GM18520 (cell line): Measurements from ENCODE around the gene PACSIN2.

Experiments
- ATAC-seq: cut with Tn5 transposase; IDR thresholded peaks from one replicate; pipeline ENCODE4 v1.9.1; 2021; ENCODE audit not compliant: unreplicated experiment

PACSIN2 gene

DNA sequence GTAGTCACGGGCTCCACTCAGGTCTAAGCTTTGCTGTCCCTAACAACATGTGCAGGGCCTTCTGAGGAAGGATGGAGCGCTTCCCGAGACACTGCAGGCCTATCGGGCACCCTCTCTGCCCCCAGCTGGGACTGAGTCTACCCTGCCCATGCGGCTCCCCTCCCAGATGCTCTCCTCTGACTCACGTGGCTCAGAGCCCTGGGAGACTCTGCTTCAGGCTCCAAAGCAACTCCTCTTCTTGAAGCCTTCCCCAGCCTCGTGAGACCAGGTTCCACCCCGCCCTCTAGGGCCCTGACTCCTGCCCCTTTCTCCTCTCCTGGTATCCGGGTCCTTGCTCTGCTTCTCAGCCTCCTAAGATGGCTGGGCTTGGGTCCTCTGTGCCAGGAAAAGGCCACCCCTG lies 129.5 kb downstream of the PACSIN2 start:
- ATAC-seq: no peak

DNA sequence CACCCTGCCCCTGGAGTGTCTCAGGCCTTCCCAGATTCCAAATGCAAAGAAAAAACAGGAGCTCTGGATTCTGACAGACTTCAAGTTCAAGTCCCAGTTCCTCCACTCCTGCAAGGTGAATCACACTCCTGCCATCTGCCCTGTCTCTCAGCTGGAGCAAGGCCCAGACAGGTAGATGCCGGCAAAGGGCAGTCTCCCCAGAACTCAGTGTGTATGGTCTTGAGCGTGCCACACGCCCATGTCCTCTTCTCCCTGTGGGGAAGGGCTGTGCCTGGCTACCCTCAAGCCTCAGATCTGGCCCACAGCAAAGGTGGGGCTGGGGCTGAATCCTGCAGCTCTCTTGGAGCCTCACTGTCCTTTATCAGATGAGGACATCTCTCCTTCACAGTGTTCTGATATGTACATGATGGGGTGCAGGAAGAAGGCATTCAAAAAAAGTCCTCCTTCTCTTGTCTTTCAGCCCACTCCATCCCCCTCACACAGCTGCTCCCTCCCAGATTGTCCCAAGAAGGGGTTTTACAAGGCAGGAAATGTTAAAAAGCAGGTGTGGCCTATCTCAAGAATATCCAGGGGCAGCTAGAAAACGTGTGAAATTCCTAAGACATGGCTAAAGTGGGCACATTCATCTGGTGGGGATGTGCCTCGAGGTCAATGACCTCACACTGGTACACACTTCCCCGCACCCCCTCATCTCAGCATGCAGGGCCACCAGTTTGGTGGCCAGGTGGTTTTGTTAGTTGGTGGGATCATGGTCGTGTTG lies 130.2 kb downstream of the PACSIN2 start:
- ATAC-seq: no peak

DNA sequence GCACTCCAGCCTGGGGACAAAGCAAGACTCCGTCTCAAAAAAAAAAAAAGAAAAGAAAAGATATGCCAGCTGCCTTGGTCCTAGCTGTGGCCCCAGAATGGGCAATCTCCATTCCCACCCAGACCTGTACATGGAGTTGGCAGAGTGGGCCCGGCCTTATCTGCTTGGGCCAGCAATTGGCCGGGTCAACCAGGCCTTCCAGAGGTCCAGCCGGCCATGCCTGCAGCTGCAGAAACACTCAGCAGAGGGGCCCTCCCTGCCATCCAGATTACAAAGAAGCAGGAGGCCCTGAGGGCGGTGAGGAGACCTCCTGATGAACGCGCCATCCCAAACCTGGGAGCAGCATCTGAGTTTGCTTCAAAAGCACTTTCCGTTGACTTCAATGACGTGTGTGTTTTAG lies 131.0 kb downstream of the PACSIN2 start:
- no peak for ATAC-seq

- ATAC-seq: no peak
These were observed 131.8 kb downstream of the PACSIN2 start for GRCh38 chr22:42883121-42883520.

DNA sequence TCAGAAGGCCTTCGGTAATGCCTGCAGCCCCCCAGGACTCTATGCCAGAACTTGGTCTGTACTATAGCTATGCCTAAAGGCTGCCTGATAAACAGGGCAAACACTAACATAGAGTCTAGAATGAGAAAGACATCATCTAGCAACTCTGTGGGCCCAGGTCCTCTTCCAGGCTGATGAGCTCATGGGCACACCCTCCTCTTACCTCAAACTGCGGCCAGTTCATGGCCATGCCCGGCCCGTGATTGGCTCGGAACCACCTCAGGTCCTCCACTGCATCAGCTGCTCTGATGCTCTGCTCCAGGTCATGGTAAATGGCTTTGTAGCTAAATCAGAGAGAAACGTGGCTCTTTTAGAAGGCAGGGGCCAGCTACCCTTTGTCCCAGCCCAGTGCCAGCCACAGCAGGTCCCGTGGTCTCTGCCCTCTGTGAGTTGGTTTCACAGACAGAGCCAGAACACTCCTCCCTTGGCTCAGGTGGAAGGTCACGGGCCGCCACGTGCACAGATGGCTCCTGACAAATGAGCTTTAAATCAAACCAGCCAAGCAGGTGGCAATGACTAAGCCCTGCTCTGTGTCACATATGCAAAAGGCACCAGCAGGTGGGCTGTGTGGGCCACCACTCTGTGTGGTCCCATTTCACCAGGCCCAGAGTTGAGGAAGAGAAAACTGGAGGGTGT lies 132.8 kb downstream of the PACSIN2 start:
- no peak for ATAC-seq

- no peak for ATAC-seq
These were observed 133.7 kb downstream of the PACSIN2 start for GRCh38 chr22:42881298-42881697.

- no peak for ATAC-seq
These were observed 134.1 kb downstream of the PACSIN2 start for GRCh38 chr22:42880815-42881214.

- no peak for ATAC-seq
These were observed 135.5 kb downstream of the PACSIN2 start for GRCh38 chr22:42879371-42880021.

DNA sequence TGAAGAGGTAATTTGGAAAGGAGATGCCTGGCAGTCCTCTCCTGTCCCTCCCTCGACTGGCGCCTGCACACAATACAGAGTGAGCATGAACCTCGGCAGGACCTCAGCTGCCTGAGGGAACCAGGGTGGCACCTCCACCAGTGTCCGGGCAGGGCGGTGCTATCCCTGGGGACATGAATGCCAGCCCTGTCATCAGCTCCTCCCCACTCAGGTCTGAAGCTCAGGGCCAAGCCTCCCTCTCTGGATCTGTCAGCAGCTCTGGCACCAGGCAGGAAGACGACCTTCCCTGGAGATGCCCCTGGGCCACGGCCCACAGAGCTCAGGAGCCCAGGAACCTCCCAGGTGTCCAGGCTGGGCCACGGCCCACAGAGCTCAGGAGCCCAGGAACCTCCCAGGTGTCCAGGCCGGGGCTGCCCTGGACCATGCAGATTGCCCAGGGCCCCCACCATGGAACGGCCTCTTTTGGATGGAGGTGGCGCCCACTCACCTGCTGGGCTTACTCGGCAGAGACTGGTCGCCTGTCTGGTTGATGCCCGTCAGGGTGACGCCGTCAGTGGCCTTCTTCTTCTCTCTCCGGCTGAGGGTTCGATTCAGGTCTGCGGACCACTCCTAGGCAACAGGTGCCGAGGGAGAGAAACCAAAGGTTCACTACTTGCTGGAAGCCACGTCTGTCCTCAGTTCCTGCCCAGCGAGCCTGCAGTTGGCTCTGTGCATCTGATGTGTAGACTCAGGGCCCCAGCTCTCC lies 136.2 kb downstream of the PACSIN2 start:
- ATAC-seq: no peak

GRCh38 chr22:42877597-42878340 lies 137.2 kb downstream of the PACSIN2 start:
- no peak for ATAC-seq

- no peak for ATAC-seq
These were observed 137.8 kb downstream of the PACSIN2 start for GRCh38 chr22:42877158-42877557.

GRCh38 chr22:42876041-42876440 lies 138.9 kb downstream of the PACSIN2 start:
- ATAC-seq: no peak

GRCh38 chr22:42874010-42874409 lies 140.9 kb downstream of the PACSIN2 start:
- no peak for ATAC-seq

- ATAC-seq: no peak
These were observed 141.6 kb downstream of the PACSIN2 start for GRCh38 chr22:42873356-42873755.

DNA sequence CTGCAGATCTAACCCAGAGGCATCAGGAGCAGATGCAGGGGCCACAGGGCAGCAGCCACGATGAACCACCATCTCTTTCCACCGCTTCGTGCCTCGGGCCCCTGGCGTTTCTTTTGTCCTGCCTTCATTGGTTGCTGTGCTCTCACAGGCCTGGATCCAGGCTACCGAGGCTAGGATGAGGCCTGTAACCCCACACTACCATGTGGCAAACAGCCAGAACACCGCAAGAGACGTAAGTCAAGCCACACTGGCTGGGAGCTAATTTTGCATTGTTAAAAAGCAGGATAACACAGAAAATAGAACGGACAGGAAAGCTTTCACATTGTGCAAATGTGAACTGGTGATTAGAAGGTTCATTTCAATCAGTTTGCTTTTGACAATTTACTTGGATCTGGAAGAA lies 142.1 kb downstream of the PACSIN2 start:
- ATAC-seq: no peak

GRCh38 chr22:42871146-42872050 lies 143.6 kb downstream of the PACSIN2 start:
- ATAC-seq: no peak

DNA sequence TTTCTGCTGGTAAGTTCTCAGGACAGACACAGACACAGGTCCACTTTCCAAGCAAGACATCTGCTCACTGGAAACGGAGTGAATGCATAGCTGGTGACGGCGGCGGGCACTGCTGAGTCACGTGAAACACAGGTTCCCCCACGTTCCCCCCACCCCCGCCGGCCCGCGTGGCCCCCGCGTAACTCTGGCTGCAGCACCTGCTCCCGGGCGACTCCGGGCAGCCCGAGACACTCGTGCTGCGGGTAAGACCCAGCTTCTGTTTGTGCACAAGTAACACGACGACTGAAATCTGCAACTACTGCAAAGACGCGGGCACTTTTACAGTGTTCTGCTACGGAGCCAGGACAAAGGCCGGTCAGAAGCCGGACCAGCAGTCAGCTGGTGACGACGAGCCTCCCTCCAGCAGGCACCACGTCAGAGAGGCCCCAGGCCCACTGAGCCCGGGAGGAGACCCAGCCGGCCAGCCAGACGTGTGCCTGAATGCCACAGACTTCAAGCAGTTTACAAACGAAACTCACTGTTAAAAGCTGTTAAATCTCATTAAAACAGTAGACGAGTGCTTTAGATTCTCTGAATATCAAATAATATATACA lies 145.0 kb downstream of the PACSIN2 start:
- no peak for ATAC-seq

DNA sequence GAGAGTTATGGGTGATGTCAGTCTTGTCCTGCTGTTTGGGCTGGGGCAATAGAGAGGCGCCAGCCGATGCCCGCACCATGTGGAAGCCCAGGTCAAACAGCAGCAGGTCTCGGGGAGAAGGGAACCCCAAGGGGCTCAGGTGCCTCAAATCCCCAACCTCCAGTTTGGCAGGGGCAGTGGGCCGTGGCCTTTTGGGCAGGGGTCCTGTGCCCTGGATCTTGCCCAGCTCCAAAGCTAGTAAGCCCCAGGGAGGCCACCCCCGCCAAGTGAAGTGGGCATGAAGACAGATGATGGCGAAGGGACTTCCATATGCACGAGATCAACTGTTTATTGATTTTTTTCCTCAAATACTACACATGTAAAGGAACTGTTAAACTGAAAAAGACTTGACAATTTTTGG lies 145.5 kb downstream of the PACSIN2 start:
- no peak for ATAC-seq

- no peak for ATAC-seq
These were observed 146.1 kb downstream of the PACSIN2 start for GRCh38 chr22:42868751-42869251.
